Panc1 (cell line): ENCODE measurements around the gene IBTK.

Experiments used
- CTCF ChIP-seq: fragments of 450-650 bp; IDR thresholded peaks from 2 replicates; pipeline ENCODE4 v1.5.1; 2017; ENCODE audit warnings: mild to moderate bottlenecking
- POLR2AphosphoS5 ChIP-seq: IDR thresholded peaks from 2 replicates; pipeline ENCODE4 v1.6.1; 2012; ENCODE audit warnings: mild to moderate bottlenecking, low read depth, low read length, moderate library complexity

- no peak for TF ChIP-seq CTCF
- TF ChIP-seq POLR2AphosphoS5: no peak
Measured at GRCh38 chr6:82185948-82186535, 61.5 kb downstream of the IBTK start.
